ENCODE measurements around the gene TAS2R42.

DNA sequence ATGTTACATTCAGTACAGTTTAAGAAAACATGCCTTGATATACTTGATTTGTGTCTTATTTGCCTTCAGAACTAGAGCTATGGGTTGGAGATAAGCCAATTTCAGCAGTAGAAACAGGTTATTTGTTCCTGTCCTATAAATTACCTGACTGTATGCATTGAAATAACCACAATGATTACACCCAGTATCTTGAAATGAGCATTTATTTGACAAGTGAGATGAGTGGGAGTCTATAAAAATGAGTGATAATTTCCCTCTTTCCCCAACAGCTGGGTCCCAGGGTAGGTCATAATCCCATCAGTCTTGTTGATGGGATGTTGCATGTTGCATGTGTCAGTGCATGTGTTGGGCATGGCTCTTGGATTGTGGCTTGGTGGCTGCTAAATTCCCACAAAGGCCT lies 3.7 kb downstream of the TAS2R42 start:
- TF ChIP-seq, protein P1, sequence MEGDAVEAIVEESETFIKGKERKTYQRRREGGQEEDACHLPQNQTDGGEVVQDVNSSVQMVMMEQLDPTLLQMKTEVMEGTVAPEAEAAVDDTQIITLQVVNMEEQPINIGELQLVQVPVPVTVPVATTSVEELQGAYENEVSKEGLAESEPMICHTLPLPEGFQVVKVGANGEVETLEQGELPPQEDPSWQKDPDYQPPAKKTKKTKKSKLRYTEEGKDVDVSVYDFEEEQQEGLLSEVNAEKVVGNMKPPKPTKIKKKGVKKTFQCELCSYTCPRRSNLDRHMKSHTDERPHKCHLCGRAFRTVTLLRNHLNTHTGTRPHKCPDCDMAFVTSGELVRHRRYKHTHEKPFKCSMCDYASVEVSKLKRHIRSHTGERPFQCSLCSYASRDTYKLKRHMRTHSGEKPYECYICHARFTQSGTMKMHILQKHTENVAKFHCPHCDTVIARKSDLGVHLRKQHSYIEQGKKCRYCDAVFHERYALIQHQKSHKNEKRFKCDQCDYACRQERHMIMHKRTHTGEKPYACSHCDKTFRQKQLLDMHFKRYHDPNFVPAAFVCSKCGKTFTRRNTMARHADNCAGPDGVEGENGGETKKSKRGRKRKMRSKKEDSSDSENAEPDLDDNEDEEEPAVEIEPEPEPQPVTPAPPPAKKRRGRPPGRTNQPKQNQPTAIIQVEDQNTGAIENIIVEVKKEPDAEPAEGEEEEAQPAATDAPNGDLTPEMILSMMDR (IDR thresholded peaks at IDR 0.05): no peak
- TF ChIP-seq EZH2 (IDR thresholded peaks at IDR 0.05; ENCODE audit: borderline replicate concordance, insufficient read depth, low read depth, low read length, poor library complexity, severe bottlenecking): no peak

Measured in B cell (primary cell).